Cortex of kidney (tissue), 1 donor: ENCODE data around the gene RYR3.

Experiments
- DNase-seq: peaks from one replicate; lab custom pipeline; 2025; lab: John Stamatoyannopoulos, UW

The RYR3 gene

GRCh38 chr15:33320017-33320416 lies 9.2 kb downstream of the RYR3 start:
- no peak for DNase-seq

GRCh38 chr15:33322091-33322490 lies 11.3 kb downstream of the RYR3 start:
- DNase-seq, result no peak

GRCh38 chr15:33324609-33325008 lies 13.8 kb downstream of the RYR3 start:
- DNase-seq, result no peak

GRCh38 chr15:33326908-33327307 lies 16.1 kb downstream of the RYR3 start:
- DNase-seq, result no peak

GRCh38 chr15:33328106-33328505 lies 17.3 kb downstream of the RYR3 start:
- no peak for DNase-seq

- DNase-seq, result no peak
These were observed 18.7 kb downstream of the RYR3 start for GRCh38 chr15:33329457-33329856.

GRCh38 chr15:33330931-33331330 lies 20.2 kb downstream of the RYR3 start:
- DNase-seq, result no peak

- DNase-seq, result no peak
These were observed 31.2 kb downstream of the RYR3 start for GRCh38 chr15:33341953-33342352.

GRCh38 chr15:33343275-33343674 lies 32.5 kb downstream of the RYR3 start:
- DNase-seq, result no peak

GRCh38 chr15:33344111-33344510 lies 33.3 kb downstream of the RYR3 start:
- DNase-seq, result no peak

- no peak for DNase-seq
These were observed 33.8 kb downstream of the RYR3 start for GRCh38 chr15:33344530-33344929.

GRCh38 chr15:33354411-33354810 lies 43.6 kb downstream of the RYR3 start:
- no peak for DNase-seq

GRCh38 chr15:33357845-33358244 lies 47.1 kb downstream of the RYR3 start:
- DNase-seq, result no peak

GRCh38 chr15:33358306-33358705 lies 47.5 kb downstream of the RYR3 start:
- DNase-seq, result no peak

GRCh38 chr15:33360886-33361285 lies 50.1 kb downstream of the RYR3 start:
- DNase-seq, result no peak

GRCh38 chr15:33369941-33370622 lies 59.3 kb downstream of the RYR3 start:
- DNase-seq, result no peak

GRCh38 chr15:33370623-33371020 lies 59.9 kb downstream of the RYR3 start:
- DNase-seq, result no peak

- no peak for DNase-seq
These were observed 60.4 kb downstream of the RYR3 start for GRCh38 chr15:33371159-33371558.

- no peak for DNase-seq
These were observed 63.6 kb downstream of the RYR3 start for GRCh38 chr15:33374226-33374914.

GRCh38 chr15:33375236-33375635 lies 64.5 kb downstream of the RYR3 start:
- DNase-seq, result no peak

- no peak for DNase-seq
These were observed 66.4 kb downstream of the RYR3 start for GRCh38 chr15:33377204-33377603.

GRCh38 chr15:33378866-33379480 lies 68.2 kb downstream of the RYR3 start:
- DNase-seq, result no peak

GRCh38 chr15:33380406-33380805 lies 69.6 kb downstream of the RYR3 start:
- DNase-seq, result no peak
